Daoy (cell line): ENCODE measurements around the gene FRAT2. TPM values are rescaled to one million over a fixed set of nuclear protein-coding genes. Genes with fewer than 3 reads are reported as not detected.
A peak's percentile ranks its signal among the peaks of the same experiment; 100 is the strongest.

ENCODE experiments used
- DNase-seq: peaks from one replicate; pipeline ENCODE4 v3.0.0-alpha.2; 2015; ENCODE audit warnings: low read depth
- total RNA-seq: library from RNA; depleted of rRNA; stranded (reverse); fragments of >200 nt; shearing (Covaris generic); gene quantifications from 2 replicates; pipeline ENCODE4 v1.2.3, GENCODE V29; 2014; rRNA removed

Gene FRAT2, protein sequence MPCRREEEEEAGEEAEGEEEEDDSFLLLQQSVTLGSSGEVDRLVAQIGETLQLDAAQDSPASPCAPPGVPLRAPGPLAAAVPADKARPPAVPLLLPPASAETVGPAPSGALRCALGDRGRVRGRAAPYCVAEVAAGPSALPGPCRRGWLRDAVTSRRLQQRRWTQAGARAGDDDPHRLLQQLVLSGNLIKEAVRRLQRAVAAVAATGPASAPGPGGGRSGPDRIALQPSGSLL
- 12.7 and 13.8 TPM in 2 replicates for total RNA-seq

DNA sequence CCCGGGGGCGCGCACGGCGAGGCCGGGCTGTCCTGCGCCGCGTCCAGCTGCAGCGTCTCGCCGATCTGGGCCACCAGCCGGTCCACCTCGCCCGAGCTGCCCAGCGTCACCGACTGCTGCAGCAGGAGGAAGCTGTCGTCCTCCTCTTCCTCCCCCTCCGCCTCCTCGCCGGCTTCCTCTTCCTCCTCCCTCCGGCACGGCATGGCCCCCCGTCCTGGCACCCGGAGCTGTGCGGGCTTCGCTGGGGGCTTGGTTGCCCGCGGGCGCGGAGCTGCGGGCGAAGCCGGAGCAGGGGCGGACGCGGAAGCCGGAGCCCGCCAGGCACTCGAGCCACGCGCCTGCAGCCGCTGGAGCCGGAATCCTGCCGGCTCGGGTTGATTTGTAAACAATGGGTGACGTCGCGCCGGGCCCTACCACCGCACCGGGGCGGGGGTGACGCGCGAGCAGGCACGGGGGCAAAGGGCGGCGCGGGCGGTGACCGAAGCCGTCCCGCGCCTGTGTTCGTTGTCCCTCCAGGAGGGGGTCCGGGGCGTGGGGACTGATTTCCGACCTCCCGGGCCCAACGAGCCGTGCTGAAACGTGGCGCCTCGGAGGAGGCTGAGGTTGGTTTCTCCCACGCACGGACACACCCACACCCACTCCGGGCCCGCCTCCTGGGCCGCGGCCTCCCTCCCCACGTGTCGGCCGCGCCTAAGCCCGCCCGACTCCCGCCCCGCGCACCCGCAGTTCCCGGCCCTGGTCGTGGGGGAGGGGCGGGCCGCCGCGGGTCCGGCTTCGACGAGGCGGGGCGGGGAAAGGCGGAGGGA is at the start of gene FRAT2:
Gene FRAT2, minus strand, starts transcription at position 360 of the 806 bp plus-strand sequence. Its CDS starts 157 bp downstream, at position 203.
- peak; percentile 90 for DNase-seq

DNA sequence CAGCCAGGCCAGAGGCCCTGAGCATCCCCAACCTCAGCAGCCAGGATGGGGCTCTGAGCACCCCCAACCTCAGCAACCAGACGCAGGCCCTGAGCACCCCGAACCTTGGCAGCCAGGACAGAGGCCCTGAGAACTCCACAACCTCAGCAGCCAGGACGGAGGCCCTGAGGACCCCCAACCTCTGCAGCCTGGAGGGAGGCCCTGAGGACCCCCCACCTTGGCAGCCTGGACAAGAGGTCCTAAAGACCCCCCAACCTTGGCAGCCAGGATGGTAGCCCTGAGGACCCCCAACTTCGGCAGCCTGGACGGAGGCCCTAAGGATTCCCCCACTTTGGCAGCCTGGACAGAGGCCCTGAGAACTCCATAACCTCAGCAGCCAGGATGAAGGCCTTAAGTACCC is 49.6 kb upstream of the FRAT2 start:
- no peak for DNase-seq

DNA sequence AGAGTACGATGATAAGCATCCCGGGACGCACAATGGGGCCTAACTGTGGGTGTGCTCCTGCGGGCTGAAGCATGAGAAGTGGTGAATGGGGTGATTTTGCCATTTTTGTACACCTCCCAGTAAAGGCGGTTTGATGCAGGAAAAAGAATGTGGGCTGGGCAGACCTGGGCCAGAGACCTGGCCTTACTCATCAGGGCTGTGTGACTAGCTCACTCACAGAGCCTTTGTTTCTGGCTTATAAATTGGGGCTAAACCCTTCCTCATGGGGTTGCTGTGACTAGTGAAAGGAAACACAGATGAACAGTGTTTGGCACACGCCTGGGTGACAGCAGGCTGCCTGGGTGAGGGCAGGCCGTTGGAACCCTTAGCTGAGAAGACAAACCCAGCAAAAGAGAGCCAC is 48.6 kb upstream of the FRAT2 start:
- no peak for DNase-seq

DNA sequence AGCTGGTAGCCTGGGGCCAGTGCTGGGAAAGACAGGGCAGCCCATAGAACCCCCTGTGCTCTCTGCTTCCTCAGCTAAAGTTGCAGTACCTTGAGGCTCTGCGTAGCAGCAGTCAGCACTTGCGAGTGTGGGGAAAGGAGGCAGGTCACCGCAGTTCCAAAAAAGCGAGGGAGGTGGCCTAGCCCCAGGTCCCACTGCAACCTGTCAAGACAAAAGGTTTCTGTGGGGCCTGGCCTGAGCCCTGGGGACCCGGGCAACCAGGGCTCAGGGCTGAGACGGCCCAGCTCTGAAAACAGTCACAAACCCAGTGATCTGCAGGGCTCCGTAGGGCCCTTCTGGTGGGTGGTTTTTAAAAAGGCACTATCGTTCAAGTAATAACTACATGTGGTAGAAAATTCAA is 47.1 kb upstream of the FRAT2 start:
- no peak for DNase-seq

DNA sequence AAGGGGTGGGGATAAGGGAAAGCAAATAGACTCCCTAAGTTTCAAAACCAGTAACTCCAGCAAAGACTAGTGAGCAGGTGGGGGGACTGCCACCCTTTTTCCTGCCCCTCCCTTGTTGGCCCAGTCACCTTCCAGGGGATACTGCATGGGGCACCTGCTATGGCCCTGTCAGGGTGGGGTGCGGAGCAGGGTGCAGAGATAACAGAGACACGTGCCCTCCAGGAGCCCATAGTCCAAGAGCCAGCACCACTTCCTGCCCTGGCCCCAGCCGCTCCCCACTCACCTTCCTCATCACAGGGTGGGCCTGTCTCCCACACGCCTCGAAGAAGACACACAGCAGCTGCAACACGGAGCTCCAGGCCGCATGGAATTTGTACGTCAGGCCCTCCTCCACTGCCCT is 46.0 kb upstream of the FRAT2 start:
- no peak for DNase-seq

DNA sequence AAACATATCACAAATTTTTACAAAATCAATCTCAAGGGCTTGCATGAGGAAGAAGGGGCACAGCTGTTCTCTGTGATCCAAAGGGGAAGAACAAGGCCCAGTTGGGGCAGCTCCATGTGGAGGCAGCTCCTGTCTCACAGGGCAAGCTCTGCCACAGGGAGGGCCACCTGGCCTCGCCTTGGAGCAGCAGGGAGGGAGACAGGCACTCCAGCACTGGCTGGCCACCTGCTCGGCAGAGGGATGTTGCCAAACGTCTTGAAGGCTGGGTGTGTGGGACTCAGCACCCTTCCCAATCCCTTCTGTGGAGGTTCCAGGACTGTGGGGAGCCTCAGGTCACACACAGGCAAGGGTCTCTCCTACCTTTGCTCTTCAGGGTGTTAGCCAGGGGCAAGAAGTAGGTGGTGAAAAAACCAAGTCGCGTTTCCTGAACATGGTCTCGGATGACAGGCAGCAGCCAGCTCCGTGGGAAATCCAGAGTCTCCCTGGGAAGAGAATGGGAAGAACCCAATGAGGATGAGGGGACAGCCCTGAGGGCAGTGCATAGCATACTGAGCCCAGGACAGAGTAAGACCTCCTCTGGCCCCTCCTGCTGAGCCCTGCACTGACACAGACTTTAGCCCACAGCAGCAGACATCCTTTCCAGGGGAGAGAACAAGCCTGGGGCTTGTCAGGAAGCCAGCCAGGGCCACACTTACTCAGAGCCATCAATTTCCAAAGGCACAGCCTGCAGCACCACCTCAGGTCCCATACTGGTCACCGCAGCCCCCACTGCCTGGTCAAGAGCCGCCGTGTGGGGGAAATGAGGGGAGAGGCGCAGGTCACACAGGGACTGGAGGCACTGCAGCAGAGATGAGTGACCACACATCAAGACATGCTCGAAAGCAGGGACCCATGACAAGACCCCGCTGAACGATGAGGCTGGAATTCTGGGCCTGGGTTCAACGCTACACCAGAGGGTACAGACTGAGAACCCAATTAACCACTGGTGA is 44.7 kb upstream of the FRAT2 start:
- no peak for DNase-seq

DNA sequence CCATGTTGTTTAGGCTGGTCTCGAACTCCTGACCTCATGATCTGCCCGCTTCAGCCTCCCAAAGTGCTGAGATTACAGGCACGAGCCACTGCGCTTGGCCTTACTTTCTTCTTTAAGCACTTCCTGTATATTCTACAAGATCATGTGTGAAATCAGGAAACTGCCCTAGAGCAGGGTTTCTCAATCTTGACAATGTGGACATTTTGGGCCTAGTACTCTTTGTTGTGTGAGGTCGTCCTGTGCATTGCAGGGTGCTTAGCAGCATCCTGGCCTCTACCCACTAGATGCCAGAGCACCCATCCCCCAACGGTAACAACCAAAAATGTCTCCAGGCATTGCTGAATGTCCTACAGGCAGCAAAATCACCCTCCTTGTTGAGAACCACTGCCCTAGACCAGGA is 41.9 kb upstream of the FRAT2 start:
- no peak for DNase-seq

DNA sequence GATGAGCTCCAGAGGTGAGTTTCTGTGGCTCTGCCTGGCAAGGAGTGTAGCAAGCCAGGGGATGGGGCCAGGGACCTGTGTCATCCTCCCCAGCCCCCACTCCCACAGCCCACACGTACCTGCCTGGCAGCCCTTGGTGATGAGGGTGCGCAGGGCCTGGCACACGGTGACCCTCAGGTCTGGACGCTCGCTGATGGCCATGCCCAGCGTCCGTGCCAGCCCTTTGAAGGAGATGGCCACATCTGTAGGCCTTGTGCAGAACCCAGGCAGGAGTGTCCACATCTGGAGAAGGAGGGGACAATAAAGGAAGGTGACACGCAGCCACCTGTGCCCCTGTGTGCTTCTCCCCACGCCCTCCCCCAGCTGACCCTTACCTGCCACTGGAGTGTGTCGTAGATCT is 38.9 kb upstream of the FRAT2 start:
- no peak for DNase-seq

DNA sequence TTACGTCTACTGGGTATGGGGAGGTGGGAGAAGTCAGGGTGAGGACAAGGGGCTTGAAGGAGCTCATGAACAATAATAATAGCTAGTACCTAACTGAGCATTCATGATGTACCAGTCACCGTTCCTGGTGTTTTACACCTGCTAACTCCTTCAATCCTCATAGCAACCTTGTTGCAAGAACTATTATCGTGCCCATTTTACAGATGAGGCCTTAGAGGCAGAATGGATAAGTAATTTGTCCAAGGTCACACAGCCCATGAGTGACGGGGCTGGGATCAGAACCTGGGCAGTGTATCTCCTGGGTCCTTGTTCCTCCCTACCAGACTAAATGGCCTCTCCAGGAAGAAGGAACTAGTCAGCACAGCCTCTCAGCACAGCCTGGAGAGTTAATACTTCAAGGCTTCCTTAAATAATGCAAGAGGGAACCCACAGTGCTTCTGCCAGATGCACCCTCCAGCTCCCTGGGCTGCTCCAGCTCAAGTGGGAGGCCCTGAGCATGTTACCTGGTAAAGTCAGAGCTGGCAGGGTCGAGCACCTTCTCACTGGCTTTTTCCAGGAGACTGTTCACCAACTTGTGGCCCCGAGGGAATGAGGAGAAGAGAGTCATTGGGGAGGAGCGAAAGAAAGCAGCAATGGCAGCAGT is 37.8 kb upstream of the FRAT2 start:
- DNase-seq, result no peak

DNA sequence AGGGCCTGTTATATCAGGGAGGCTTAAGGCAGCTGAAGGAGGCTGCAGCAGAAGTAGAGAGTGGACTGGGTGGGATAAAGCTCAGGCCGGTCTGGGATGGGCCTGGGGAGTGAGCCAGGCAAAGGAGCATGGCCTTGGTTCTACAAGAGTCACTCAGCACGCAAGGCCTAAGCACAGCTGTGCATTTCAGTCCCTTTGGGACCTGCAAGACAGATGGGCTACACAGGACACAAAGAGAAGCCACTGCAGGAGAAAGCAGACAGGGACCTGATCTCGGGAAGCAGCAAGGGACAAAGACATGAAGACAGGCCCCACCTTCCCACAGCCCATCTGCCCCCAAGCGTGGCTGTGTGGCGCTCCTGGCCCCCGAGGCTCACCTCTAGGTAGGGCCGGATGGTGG is 37.2 kb upstream of the FRAT2 start:
- DNase-seq, result no peak

DNA sequence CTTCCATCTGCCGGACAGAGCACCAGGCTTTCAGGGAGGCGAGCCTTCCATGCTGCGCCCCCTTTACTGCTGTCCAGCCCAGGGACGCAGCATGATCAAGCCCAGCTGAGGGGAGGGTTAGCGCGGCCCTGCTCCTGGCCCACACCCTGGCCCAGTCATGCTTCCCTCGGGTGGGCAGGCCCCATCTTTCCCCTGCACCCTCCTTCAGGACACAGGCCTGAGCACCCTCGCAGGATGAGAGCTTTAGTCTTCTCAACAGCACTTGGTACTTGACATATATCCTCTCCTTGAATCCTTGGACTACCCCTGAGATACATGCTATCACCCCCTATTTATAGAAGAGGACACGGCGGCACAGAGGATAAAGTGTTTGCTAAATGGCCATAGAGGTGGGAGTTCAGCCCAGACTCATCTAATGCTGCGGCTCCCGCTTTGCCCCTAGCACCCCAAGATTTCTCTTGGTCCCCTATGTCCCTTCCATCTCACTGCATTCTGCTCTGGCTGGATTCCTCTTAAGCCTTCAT is 32.7 kb upstream of the FRAT2 start:
- no peak for DNase-seq

DNA sequence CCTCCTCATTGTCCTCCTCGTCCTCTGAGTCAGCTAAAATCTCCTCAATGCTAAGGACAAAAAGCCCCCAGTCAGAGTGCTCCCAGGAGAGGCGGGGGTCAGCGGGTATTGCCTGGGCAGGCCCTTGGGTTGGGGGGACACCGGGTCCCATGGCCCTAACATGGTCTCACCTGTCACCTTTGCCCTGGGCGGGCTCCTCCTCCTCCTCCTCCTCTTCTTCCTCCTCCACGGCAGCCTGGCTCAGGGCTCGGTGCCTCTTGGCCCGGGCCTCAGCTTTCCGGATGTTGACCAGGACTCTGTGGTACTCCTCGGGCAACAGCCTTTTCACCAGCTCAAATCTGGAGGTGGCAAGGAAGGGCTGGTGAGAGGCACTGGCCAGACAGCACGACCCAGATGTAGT is 32.0 kb upstream of the FRAT2 start:
- no peak for DNase-seq

DNA sequence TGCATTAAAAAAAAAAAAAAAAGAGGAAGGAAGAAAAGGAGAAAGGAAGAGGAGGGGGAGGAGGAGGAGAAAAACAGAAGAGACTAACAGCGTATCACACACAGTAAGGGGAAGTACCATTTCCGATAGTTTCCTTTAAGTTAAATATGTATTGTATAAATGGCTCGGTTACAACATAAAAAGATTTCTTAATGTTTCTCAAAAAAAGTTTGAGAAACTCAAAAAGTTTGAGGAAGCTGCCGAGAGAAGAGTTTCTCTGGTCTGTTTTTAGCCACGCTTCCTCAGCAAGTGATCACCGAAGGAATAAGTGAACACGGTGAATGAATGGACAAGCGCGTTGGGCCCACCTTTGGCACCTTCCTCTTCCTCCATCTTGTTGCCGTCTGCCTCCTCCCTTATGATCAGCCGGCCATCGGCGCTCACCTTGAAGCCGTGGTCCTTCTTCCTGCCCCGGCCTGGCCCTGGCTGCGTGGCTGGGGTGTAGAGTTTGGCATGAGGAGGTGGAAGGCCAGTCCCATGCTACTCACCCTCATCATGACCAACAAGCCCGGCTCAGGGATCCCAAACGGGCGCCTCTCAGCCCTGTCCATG is 31.3 kb upstream of the FRAT2 start:
- no peak for DNase-seq

DNA sequence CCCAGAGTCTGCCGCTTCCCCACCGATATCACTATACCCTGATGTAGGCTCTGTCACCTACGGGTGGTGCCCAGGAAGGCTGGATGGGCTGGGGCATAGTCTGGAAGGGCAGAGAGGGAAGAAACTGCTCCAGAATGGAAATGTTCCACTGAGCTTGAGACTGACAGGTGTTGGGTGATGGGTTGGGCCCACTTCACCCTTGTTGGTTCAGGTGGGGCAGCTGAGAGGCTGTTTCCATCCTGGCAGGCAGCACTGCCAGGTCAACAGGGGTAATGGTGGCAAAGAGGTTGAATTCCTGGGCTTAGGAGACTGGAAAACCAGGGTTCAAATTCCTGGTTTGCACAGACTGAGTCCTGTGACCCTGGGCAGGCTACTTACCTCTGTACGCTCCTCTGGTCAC is 28.5 kb upstream of the FRAT2 start:
- DNase-seq, result no peak

DNA sequence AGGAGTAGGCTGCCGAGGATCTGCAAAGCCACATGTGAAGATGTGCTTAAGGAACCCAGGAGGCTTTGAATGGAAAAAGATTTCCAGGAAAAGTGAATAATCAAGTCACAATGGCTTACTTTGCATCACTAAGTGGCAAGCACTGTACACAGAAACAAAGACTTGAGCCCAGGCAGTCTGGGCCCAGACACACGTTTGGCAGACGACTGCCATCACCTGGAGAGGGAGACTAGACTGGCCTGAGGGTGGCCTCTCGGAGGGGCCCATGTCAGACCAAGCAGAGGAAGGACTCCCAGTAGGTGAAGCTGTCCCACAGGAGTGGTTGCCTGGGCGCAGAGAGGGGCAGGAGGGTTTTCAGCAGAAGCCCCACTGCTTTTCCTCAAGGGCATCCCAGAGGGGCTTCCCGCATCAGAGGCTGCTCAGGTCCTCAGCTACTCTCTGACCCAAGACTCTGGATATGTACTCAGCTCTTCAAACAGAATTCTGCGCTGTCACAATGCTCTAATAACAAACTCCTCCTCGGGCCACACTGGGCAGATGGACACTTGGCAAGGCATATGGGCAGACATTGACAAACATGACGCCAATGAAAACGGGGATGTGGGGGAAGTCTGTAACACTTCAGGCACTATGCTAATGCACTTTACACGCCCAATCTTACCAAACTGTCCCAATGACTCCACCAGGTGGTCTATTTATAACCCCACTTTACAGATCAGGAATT is 27.9 kb upstream of the FRAT2 start:
- no peak for DNase-seq

DNA sequence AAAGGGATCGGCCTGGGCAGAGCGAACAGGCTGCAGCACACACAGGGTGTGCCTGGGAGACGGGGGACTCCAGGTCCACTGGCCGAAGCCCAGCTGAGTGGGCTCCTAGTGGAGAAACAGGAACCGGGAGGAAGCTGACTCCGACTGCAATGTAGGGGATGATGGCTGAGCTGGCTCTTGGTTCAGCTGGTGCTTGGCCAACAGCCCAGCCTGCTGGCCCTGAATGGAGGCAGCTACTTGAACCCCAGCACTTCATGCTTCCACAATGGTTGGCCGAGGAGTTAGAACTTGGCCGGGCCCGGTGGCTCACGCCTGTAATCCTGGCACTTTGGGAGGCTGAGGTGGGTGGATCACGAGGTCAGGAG is 27.0 kb upstream of the FRAT2 start:
- DNase-seq, result no peak

DNA sequence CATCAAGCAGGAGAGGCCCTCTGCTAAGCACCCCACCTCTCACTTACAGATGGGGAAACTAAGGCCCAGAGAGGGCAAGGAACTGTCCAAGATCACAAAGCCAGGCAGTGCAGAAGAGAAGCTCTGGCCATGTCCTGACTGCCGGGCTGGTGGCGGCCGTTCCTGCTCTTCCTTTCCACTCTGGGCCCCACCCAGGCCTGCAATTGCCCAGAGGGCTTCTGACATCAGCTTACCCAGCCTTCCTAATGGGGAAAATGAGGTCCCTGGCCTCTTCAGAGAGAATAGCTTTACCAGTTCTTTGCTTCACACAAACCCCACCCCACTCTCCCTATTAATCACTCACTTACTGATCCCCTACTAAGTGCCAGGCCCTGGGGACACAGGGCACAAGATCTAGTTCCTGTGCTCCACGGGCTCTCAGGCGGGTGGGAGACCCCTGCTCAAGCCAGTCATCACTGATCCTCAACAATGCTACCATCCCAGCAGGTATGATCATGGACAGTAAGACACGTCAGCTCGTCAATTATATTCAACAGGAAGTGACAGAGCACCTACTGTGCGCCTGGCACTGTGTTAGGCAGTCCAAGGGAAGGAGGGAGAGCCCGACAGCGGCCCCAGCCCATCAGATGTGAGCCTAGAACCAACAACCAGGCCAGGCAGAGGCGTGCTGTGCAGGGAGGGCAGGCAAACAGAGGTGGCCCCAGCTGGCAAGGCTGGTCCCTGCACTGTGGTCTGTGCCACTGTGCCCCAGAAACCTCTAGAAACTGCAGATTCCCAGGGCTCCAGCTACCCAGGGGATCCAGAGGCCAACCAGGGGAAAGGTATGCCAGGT is 26.4 kb upstream of the FRAT2 start:
- DNase-seq, result no peak

DNA sequence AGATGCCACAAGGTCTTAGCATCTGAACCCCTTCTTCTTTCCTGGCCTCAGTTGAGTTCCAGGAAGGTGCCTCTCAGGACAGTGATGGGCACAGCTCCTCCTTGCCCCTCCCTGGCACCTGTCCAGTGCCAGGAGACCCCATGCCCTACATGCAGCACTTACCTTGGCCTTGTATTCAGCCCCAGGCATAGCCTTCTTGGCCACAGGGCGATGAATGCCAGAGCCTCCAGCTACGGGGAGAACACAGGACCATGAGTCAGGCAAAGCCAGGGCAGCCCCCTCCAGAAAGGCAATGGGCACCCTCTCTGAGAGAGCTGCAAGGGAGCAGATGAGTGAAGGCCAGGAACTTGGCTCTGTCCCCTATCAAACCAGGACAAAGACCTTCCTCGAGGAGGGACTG is 24.3 kb upstream of the FRAT2 start:
- no peak for DNase-seq

DNA sequence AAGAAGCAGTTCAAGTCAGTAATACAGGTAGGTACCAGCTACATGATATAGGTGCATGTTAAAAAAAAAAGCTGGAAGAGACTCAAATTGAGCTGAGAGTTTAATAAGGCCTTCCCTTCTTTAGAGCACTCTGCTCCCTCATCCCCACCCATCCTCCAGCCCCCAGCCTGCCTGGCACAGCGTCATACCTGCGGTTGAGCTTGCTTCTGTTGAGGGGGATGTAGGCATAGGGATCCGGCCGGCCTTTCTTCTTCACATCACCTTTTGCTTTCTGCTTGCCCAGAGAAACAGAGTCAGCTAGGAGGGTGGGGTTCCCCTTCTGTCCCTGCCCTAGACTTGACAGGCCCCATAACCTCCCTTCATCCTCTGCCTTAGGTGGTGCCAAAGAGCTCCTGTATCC is 23.8 kb upstream of the FRAT2 start:
- no peak for DNase-seq

DNA sequence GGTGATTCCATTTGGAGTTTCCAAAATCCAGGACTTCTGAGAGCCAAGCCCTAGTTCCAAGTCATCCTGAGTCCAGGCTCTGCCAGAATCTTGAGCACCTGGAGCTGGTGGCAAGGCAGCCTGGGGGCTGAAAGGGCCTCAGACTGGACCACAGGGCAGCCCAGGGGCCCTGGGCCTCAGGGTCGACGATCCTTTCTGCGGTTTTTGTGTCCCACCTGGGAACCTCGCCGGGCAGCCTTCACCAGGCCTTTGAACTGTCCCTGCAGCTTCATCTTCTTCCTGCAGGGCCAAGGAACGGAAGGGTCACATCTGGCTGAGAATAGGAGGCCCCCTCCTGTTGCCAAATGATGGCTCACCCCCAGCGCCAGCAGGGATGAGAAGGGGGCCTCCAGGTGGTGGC is 22.4 kb upstream of the FRAT2 start:
- no peak for DNase-seq
